Measurements from ENCODE around the gene CDH23.
"Not testable (repeated sequence)": the region's sequence is repeated elsewhere in the genome, so short reads cannot be mapped to it uniquely, and the experiment has no call there.

CDH23 gene

DNA sequence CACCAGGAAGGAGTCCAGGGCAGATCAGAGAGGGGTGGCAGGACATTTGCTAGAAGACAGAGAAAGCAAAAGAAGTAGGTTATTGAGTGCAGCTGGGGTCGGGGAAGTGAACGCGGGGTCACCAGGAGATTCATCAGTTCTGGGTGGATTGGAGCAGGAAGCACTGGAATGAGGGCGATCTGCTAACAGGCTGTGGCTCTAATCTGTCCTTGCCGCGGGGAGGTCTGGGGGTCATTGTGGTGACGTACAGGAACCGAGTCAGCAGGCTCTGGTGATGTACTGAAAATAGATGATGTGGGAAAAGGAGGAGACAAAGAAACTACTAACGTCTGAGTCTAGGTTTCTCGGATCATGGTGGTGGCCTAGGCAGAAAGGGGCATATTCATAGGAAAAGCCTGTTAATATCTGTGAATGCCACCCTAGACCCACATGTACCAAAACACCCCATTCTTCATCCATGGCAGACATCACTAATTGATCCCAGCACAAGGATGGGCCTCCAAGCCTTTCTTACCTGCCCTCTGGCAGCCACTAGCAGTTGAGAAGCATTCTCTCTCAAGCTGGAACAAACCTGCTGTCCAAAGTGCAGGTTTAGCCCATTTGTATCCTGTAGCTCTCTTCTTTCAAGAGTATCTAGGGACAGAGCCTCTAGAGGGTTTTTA, 188.3 kb downstream of the CDH23 start:
- DNase-seq (ENCODE audit: low spot score): no peak

GRCh38 chr10:71585564-71586290, 189.0 kb downstream of the CDH23 start:
- DNase-seq (ENCODE audit: low spot score): no peak

DNA sequence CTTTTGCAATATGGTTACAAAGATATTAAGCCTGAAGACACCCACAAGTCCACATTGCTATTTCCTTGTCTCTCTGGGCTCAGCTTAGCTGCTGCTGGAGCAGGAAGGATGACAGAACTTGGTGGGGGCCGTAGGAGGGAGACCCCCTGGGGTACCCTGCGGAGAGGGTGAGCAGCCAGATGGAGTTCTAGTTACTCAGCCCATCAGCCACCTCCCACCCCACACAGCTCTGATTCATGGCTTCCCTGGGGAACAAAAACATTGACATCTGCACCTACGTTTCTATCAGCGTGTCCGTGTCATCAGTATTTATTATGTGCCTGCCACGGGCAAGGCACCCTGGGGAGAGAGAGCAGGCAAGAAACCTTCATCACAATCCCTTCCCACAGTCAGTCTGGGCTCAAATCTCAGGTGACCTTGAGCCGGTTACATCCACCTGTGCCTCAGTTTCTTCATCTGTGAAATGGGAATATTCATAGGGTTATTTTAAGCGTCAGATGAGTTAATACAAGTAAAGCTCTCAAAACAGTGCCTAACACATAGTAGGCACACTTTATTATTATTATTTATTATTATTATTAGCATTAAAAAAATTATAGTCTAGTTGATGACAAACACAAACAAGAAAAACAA, 191.3 kb downstream of the CDH23 start:
- DNase-seq (ENCODE audit: low spot score): no peak

DNA sequence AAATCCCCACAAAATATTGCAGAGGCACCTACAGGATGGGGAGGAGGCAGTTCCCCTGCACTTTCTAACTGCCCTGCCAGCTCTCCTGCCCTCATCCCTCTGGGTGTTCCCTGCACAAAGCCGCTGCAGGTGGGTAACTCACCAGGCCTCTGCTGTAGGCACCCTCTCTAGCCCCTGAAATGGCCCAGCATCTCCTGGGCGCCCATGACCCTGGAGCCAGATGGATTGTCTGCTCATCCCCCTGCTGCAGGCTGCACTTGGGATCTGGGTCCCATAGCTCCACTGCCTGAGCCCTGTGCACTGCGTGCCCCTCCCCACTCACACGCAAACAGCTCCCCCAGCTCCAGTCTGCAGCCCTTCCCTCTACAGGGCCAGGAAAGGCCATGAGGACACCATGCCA, 192.0 kb downstream of the CDH23 start:
- no peak for DNase-seq (ENCODE audit: low spot score)

- no peak for DNase-seq (ENCODE audit: low spot score)
Observed at GRCh38 chr10:71589617-71590551, 193.2 kb downstream of the CDH23 start.

DNA sequence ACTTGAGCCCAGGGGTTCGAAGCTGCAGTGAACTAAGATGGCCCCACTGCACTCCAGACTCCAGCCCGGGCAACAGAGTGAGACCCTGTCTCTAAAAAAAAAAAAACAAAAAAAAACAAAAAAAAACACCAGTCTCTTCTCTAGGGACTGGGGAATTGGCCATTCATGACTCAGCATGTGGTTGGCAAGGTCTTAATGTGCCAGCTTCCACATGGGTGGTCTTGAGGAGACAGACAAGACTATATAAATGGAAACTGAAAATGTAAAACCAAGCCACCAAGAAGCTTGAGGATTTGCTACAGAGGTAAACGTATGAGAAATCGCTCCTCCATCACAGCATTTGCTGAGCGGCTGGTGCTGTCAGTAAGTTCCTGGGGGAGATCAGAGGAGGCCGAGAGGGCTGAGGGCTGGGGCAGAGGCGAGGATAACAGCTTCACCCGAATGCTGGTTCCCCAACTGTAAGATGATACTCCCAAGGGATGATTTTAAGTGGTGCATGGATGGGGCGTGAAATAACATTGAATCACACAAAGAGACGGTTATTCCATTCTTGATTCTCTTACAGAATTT, 194.1 kb downstream of the CDH23 start:
- no peak for DNase-seq (ENCODE audit: low spot score)

DNA sequence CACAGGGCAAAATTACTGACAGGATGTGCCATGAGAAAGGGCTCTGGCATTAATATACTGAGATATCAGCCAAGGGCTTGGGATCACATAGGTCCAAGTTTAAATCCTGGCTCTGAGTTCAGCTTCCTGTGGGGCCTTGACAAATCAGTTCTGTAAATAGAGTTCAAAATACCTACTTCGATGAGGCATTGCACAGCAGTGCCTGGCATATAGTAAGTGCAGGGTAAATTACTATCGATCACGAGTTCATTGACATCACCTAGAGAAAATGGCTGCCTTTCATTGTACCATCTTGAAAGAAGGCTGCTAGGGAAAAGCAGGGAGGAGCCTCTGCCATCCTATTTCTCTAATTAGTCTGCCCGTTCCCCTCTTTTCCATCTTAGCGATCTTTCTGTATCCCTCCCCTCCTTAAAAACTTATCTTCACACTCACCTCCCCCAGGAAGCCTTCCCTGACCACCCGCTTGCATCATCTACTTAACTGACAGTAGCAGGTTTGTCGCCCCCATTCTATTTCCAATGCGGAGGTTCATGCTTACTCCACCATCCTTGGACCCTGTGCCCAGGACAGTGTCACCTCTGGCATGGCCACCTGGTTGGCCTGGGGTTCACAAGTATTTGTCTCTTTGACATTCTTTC, 198.3 kb downstream of the CDH23 start:
- no peak for DNase-seq (ENCODE audit: low spot score)

- no peak for DNase-seq (ENCODE audit: low spot score)
Observed at GRCh38 chr10:71595649-71596048, 198.9 kb downstream of the CDH23 start.

DNA sequence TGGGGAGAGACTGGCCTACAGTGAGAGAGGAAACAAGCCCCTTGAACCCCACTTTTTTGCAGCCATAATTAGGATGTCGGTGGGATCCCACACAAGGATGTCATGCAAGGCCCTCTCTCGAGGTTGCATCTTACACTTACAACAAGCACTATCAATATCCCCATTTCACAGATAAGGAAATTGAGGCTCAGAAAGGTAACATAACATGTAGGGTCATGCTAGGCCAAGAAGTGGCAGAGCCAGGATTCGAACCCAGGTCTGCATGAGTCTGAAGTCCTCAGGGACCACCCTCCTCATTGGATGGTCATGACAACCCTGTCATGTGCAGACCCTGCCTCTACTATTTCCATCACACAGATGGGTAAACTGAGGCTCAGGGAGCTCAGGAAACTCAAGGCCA, 199.4 kb downstream of the CDH23 start:
- no peak for DNase-seq (ENCODE audit: low spot score)

DNA sequence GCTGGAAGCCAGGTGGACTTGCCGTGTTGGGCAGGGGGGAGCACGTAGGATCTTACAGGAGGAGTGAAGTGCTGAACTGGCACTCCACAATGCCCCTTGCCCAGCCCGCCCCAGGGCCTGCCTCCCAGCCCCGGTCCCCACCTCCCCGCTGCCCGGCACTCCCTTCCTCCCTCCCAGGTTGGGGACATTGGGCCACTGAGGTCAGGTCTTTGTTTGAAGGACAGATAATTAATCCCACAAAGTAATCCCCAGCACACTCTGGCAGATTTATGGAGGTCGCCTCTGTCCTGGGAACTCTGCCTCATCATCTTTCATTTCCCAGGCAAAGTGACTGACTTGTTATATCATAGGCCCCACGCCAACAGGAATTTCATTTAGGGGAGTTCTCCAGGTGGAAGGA, 200.0 kb downstream of the CDH23 start:
- DNase-seq (ENCODE audit: low spot score): no peak

DNA sequence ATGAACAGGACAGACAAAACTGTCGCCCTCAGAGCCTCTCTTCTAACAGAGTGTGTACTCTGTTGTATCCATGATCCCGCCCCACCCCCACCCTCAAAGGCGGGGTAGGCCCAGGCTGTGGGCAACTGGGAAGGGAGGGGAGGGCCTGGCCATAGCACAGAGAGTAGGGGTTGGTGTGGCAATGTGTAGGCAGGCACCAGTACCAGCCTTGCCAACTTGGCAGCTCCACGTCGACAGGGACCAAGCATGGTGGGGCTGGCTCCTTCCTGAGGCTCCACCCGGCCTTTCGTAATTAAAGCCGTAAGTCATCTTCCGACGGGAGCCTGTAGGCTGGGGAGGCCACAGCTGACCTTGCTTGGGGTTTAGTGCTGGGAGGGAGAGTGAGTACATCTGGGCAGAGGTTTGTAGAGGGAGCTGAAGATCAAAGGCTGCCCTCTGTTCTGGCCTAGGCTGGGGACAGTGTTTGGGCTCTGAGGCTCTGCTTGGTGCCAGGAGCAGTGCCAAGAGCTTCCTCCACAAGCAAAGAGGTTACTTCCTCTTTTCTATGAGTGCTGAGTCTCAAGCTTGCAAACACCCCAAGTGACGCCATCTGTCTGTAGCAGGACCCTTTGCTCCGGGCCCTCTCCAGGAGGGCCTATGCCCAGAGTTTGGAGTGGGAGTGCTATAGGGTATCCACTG, 201.2 kb downstream of the CDH23 start:
- peak; percentile 83 for DNase-seq (ENCODE audit: low spot score)

DNA sequence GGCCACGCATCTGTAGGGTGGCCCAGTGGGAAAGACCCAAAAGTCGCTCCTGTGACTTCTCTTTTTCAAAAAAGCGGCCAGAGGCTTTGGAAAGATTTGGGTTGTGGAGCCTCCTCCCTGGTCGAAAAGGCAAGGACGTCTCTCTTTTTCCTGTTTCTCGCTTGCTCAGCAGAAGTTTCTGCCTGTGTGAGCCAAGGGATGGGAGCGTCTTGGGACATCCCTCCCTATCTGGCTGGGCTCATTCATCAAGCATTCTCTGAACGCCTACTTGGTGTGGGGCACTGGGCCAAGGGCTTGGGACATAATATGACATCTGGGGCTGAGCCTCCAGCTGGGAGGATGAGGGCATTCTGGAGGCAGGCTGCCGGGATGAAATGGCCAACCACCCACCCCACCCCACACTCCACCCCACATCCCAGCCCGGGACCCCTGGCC, 201.9 kb downstream of the CDH23 start:
- peak; percentile 93 for DNase-seq (ENCODE audit: low spot score)

GRCh38 chr10:71599518-71599917, 202.8 kb downstream of the CDH23 start:
- no peak for DNase-seq (ENCODE audit: low spot score)

DNA sequence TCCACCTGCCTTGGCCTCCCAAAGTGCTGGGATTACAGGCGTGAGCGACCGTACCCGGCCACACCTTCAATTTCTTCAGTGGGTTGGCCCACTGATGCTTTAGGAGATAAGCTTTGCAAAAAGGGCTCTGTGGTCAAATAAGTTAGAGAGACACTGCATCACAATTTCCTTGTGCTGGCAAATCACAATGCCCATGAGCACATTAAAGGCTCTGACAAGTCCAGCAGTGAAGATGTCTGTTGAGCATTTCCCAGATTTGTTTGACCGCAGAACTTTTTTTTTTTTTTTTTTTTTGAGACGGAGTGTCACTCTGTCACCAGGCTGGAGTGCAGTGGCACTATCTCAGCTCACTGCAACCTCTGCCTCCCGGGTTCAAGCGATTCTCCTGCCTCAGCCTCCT, 203.5 kb downstream of the CDH23 start:
- not testable (repeated sequence) for DNase-seq (ENCODE audit: low spot score)

- no peak for DNase-seq (ENCODE audit: low spot score)
Observed at GRCh38 chr10:71600849-71601248, 204.1 kb downstream of the CDH23 start.

DNA sequence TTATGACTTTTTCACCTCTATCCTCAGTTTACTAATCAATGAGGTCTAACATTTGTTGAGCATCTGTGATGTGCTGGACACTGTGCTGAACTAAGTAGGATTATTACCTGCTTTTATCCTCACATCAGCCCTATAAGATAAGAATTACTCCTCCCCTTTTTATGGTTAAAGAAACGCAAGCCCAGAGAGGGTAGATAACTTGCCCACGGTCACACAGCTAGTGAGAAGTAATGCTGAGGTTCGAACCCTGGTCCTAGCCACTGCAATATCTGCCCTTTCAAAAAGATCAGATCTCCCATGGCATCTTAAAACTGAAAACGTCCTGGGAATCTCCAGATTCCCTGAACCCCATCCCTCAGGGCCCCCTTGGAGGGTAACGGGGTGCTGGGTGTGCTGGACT, 204.6 kb downstream of the CDH23 start:
- no peak for DNase-seq (ENCODE audit: low spot score)

- no peak for DNase-seq (ENCODE audit: low spot score)
Observed at GRCh38 chr10:71603150-71603549, 206.4 kb downstream of the CDH23 start.

DNA sequence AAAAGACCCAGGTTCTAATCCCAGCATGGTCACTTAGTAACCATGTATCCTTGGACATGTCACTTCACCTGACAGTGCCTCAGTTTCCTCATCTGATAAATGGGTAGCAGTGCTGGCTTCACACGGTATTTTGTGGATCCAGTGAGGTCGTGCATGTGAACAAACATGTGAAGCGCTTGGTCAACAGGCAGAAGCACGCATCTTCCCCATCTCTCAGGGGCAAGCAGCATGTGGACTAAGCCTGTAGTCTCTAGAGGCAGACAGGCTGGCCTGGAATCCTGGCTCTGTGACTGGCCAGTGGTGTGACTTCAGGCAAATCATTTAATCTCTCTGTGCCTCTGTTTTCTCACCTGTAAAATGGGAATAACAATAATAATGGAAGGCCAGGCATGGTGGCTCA, 207.0 kb downstream of the CDH23 start:
- no peak for DNase-seq (ENCODE audit: low spot score)

- no peak for DNase-seq (ENCODE audit: low spot score)
Observed at GRCh38 chr10:71604324-71605018, 207.8 kb downstream of the CDH23 start.

Data from globus pallidus (tissue), 1 donor.